HEK293 (cell line): Measurements from ENCODE around the gene ZNF618.

Experiments used
- CTCF ChIA-PET: fragments of 350-600 bp; formaldehyde crosslinking; extraction: SDS; loops from one replicate; lab custom pipeline; 2021; ENCODE audit warnings: antibody characterized with exemption; lab: Yijun Ruan, JAX
- POLR2A ChIA-PET: fragments of 300-600 bp; formaldehyde crosslinking; extraction: SDS; loops from one replicate; lab custom pipeline; 2020; ENCODE audit warnings: antibody characterized with exemption, inconsistent platforms; lab: Yijun Ruan, JAX
- H3K27ac ChIP-seq: fragments of 200-500 bp; sonication (Bioruptor generic); 2 replicates; pipeline ENCODE4 v1.5.1; 2014; ENCODE audit warnings: low read depth, low read length, control low read depth, inconsistent platforms; ENCODE audit errors: extremely low read depth
- H3K36me3 ChIP-seq, 2 experiments: fragments of 200-500 bp in 1 of 2; sonication (Bioruptor generic) in 1 of 2; 1 replicate in 1 of 2; 2 replicates in 1 of 2; pipeline ENCODE4 v1.5.1; 2014 to 2017; ENCODE audit warnings: inconsistent platforms in 2 of 2, low read length in 2 of 2; ENCODE audit not compliant: control insufficient read depth in 2 of 2, insufficient read depth in 1 of 2
- H3K4me1 ChIP-seq: fragments of 200-500 bp; sonication (Bioruptor generic); 2 replicates; pipeline ENCODE4 v1.5.1; 2014; ENCODE audit warnings: mild to moderate bottlenecking, low read length, inconsistent platforms; ENCODE audit not compliant: control insufficient read depth, insufficient read depth
- H3K4me3 ChIP-seq: 2 replicates; pipeline ENCODE4 v1.5.1; 2011; ENCODE audit warnings: low read depth, mild to moderate bottlenecking, control low read depth, low read length, moderate library complexity
- H3K9me3 ChIP-seq: fragments of 200-500 bp; sonication (Bioruptor generic); 2 replicates; pipeline ENCODE4 v1.5.1; 2014; ENCODE audit warnings: low read depth, low read length, inconsistent platforms; ENCODE audit not compliant: control insufficient read depth, insufficient read depth
- BCL6B ChIP-seq: fragments of 450-650 bp; formaldehyde crosslinking; IDR thresholded peaks from 2 replicates; pipeline ENCODE4 v1.5.1; 2017; ENCODE audit warnings: missing biosample characterization, missing genetic modification characterization
- PRDM10 ChIP-seq: fragments of 450-650 bp; formaldehyde crosslinking; IDR thresholded peaks from 2 replicates; pipeline ENCODE4 v1.5.1; 2016; ENCODE audit warnings: missing biosample characterization, missing genetic modification characterization
- TRIM28 ChIP-seq: IDR thresholded peaks from 2 replicates; pipeline ENCODE4 v1.6.1; 2011; ENCODE audit warnings: low read length, control low read depth, borderline replicate concordance
- YY2 ChIP-seq: fragments of 450-650 bp; formaldehyde crosslinking; IDR thresholded peaks from 2 replicates; pipeline ENCODE4 v1.5.1; 2016; ENCODE audit warnings: missing biosample characterization, missing genetic modification characterization
- ZBTB20 ChIP-seq: fragments of 450-650 bp; formaldehyde crosslinking; IDR thresholded peaks from 2 replicates; pipeline ENCODE4 v1.5.1; 2016; ENCODE audit warnings: missing biosample characterization, missing genetic modification characterization
- ZFP69B ChIP-seq: fragments of 450-650 bp; formaldehyde crosslinking; IDR thresholded peaks from 2 replicates; pipeline ENCODE4 v1.5.1; 2016; ENCODE audit warnings: missing biosample characterization, missing genetic modification characterization
- ZNF214 ChIP-seq: fragments of 450-650 bp; formaldehyde crosslinking; IDR thresholded peaks from 2 replicates; pipeline ENCODE4 v1.5.1; 2017; ENCODE audit warnings: missing biosample characterization, mild to moderate bottlenecking, missing genetic modification characterization, borderline replicate concordance
- ZNF248 ChIP-seq: fragments of 450-650 bp; formaldehyde crosslinking; IDR thresholded peaks from 2 replicates; pipeline ENCODE4 v1.5.1; 2017; ENCODE audit warnings: missing biosample characterization, missing genetic modification characterization
- ZNF473 ChIP-seq: fragments of 450-650 bp; formaldehyde crosslinking; IDR thresholded peaks from 2 replicates; pipeline ENCODE4 v1.5.1; 2017; ENCODE audit warnings: missing biosample characterization, missing genetic modification characterization
- ZNF623 ChIP-seq: fragments of 450-650 bp; formaldehyde crosslinking; IDR thresholded peaks from 2 replicates; pipeline ENCODE4 v1.5.1; 2016; ENCODE audit warnings: missing biosample characterization, missing genetic modification characterization
- ZNF701 ChIP-seq: fragments of 450-650 bp; formaldehyde crosslinking; IDR thresholded peaks from 2 replicates; pipeline ENCODE4 v1.5.1; 2016; ENCODE audit warnings: missing biosample characterization, missing genetic modification characterization
- ZNF785 ChIP-seq: fragments of 450-650 bp; formaldehyde crosslinking; IDR thresholded peaks from 2 replicates; pipeline ENCODE4 v1.5.1; 2016; ENCODE audit warnings: missing biosample characterization, missing genetic modification characterization
- ZSCAN5A ChIP-seq: fragments of 450-650 bp; formaldehyde crosslinking; IDR thresholded peaks from 2 replicates; pipeline ENCODE4 v1.5.1; 2016; ENCODE audit warnings: missing biosample characterization, missing genetic modification characterization

Gene ZNF618

DNA sequence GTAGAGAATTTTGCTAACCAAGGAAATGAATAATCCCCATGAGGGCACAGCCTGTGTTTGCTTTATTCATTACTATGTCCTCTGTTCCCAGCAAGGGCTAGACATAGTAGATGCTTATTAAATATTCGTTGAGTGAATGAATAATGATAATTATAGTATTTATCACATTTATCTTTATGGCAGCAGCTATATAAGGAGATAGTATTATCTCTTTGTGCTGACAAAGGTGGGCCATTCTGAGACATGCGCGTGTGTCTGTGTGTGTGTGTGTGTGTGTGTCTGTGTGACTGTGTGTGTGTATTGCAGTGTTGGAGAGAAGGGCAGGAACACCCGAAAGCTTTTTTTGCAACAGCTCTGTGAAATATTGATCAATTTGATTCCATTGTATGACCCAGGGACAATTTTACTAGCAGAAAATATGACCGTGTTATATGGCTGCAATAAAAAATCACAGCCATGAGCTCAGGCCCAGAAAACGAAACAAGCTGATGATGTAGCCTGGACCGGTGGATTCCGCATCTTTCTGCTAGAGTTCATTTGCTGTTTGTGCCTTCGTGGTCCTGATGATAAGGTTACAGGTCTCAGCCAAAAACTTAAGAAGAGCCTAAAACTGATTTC, 39.8 kb downstream of the ZNF618 start:
- no peaks in the 10 kb centered on the region for H3K4me1 ChIP-seq
- no peaks in the 10 kb centered on the region for H3K36me3 ChIP-seq
- ChIA-PET POLR2A (interaction anchor here (0.6 kb wide), 1 partner anchor 40 kb away, joined by 6 read pairs; no protein-coding TSS in a partner anchor), CTCF (interaction anchor here (0.9 to 1.1 kb wide), 4 partner anchors 9 to 108 kb away, joined by 3 to 4 read pairs (median 3); no protein-coding TSS in a partner anchor)
- no peak for TF ChIP-seq TRIM28
- TF ChIP-seq PRDM10 (tag by site-specific recombination): no peak
- no peak for TF ChIP-seq ZFP69B (tag by site-specific recombination)
- TF ChIP-seq ZSCAN5A (tag by site-specific recombination): no peak
- no peak for TF ChIP-seq ZNF785 (tag by site-specific recombination)
- no peak for TF ChIP-seq BCL6B (tag by site-specific recombination)
- TF ChIP-seq ZBTB20 (tag by site-specific recombination): no peak
- no peak for TF ChIP-seq YY2
- no peak overlapping the region for H3K4me3 ChIP-seq
- H3K27ac ChIP-seq: no peak overlapping the region
- H3K9me3 ChIP-seq: no peaks in the 10 kb centered on the region

DNA sequence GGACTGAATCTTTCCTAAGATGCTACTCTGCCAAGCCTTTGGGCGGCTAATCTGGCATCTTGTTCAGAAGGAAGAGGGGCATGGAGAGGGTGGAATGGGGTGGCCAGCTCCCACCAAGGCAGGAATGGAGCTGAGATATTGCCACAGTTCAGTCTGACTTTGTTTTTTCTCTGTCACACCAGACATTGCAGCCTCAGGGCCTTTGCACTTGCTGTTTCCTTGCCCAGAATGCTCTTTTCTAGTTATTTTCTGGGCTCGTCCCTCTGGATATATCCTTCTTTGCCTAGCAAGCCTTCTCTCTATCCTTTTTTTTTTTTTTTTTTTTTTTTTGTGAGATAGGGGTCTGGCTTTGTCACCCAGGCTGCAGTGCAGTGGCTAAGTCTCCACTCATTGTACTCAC, 40.8 kb downstream of the ZNF618 start:
- H3K36me3 ChIP-seq: no peaks in the 10 kb centered on the region
- H3K4me3 ChIP-seq: no peak overlapping the region
- ChIA-PET CTCF (interaction anchor here (0.9 to 1.1 kb wide), 3 partner anchors 13 to 109 kb away, joined by 3 to 4 read pairs (median 3); no protein-coding TSS in a partner anchor), POLR2A (no interaction called here)
- TF ChIP-seq ZBTB20 (tag by site-specific recombination) (no peak), ZNF214 (tag by site-specific recombination) (no peak), ZNF473 (tag by site-specific recombination) (no peak), ZNF248 (tag by site-specific recombination) (no peak), ZNF623 (tag by site-specific recombination) (peak; percentile 74)
- no peaks in the 10 kb centered on the region for H3K4me1 ChIP-seq
- no peak overlapping the region for H3K27ac ChIP-seq
- H3K9me3 ChIP-seq: no peaks in the 10 kb centered on the region

- Histone ChIP-seq H3K9me3 (no peaks in the 10 kb centered on the region), H3K4me3 (no peak overlapping the region), H3K36me3 (no peaks in the 10 kb centered on the region), H3K4me1 (no peaks in the 10 kb centered on the region), H3K27ac (no peak overlapping the region)
- TF ChIP-seq ZBTB20 (tag by site-specific recombination) (0 out of 2 replicates have a peak, but pooled peaks have one; percentile 28), ZNF701 (tag by site-specific recombination) (no peak)
- POLR2A ChIA-PET: no interaction called here
- CTCF ChIA-PET: interaction anchor here (0.6 to 1.4 kb wide), 3 partner anchors 65 to 1152 kb away, joined by 3 to 4 read pairs (median 3); no protein-coding TSS in a partner anchor
Observed at GRCh38 chr9:113918697-113919350, 42.7 kb downstream of the ZNF618 start.
